ENCODE results near the gene DHRS7.

DNA sequence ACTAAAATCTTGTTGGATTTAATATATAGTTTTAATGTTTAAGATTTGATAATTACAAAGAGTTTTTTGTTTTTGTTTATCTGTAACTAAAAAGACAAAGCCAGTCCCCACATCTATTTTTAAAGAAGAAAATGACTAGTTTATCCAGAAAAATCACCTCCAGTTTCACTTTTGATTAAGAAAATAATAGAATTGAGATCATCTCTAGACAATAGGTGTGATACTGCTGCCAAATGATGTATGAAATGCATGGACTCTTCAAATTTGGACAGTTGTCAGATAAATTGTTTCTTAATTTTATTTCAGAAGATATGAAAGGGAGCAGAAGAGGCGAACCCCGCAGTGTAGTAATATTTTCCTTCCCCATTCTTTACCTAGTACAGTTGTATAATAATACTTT, 53.5 kb downstream of the DHRS7 start:
- no peak for TF ChIP-seq POLR2A (IDR thresholded peaks at IDR 0.05)
- TF ChIP-seq, protein P1, sequence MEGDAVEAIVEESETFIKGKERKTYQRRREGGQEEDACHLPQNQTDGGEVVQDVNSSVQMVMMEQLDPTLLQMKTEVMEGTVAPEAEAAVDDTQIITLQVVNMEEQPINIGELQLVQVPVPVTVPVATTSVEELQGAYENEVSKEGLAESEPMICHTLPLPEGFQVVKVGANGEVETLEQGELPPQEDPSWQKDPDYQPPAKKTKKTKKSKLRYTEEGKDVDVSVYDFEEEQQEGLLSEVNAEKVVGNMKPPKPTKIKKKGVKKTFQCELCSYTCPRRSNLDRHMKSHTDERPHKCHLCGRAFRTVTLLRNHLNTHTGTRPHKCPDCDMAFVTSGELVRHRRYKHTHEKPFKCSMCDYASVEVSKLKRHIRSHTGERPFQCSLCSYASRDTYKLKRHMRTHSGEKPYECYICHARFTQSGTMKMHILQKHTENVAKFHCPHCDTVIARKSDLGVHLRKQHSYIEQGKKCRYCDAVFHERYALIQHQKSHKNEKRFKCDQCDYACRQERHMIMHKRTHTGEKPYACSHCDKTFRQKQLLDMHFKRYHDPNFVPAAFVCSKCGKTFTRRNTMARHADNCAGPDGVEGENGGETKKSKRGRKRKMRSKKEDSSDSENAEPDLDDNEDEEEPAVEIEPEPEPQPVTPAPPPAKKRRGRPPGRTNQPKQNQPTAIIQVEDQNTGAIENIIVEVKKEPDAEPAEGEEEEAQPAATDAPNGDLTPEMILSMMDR (IDR thresholded peaks at IDR 0.05), result no peak

All from Peyer's patch (tissue), 4 donors.